Ammon's horn (tissue), 1 donor: ENCODE data around the gene KRTAP15-1.

ENCODE experiments used
- DNase-seq: peaks from one replicate; pipeline ENCODE4 v3.0.0-alpha.2; 2016; ENCODE audit warnings: low spot score

Gene KRTAP15-1

GRCh38 chr21:30487336-30487735 lies 47.3 kb downstream of the KRTAP15-1 start, which contains the start of gene KRTAP19-2:
KRTAP19-2 (minus strand) TSS chr21:30487436; CDS start chr21:30487348, 88 bp downstream.
- DNase-seq, result no peak
